MM.1S (cell line): ENCODE data around the gene EFR3B.

Experiments
- EZH2 ChIP-seq: fragments of 300-600 bp; sonication (generic); optimal IDR thresholded peaks from 2 replicates; pipeline ENCODE3; 2017; ENCODE audit warnings: low read depth, mild to moderate bottlenecking, antibody characterized with exemption, low read length, mixed read lengths
- EZH2phosphoT487 ChIP-seq: fragments of 300-600 bp; sonication (generic); IDR thresholded peaks from 2 replicates; pipeline ENCODE4 v1.6.1; 2018; ENCODE audit warnings: antibody characterized with exemption, low read length
- TF ChIP-seq, protein P1 (sequence below): fragments of 300-600 bp; sonication (generic); IDR thresholded peaks from 2 replicates; pipeline ENCODE4 v1.5.1; 2016; ENCODE audit warnings: antibody characterized with exemption, low read length, mixed read lengths

DNA sequence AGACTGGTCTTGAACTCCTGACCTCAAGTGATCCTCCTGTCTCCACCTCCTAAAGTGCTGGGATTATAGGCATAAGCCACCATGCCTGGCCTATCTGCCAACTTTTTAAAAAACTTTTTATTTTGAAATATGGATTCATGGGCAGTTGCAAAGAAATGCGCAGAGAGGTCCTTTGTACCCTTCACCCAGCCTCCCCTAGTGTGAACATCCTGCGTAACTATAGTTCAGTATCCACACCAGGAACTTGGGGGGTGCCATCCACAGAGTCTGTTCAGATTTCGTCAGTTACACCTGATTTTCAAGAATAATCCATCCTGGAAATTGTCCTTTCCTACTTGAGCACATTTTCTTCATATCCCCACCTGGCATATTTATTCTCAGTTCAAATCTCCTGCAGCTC is 33.0 kb downstream of the EFR3B start:
- TF ChIP-seq EZH2 (no peak), EZH2phosphoT487 (no peak)
- TF ChIP-seq, protein P1, sequence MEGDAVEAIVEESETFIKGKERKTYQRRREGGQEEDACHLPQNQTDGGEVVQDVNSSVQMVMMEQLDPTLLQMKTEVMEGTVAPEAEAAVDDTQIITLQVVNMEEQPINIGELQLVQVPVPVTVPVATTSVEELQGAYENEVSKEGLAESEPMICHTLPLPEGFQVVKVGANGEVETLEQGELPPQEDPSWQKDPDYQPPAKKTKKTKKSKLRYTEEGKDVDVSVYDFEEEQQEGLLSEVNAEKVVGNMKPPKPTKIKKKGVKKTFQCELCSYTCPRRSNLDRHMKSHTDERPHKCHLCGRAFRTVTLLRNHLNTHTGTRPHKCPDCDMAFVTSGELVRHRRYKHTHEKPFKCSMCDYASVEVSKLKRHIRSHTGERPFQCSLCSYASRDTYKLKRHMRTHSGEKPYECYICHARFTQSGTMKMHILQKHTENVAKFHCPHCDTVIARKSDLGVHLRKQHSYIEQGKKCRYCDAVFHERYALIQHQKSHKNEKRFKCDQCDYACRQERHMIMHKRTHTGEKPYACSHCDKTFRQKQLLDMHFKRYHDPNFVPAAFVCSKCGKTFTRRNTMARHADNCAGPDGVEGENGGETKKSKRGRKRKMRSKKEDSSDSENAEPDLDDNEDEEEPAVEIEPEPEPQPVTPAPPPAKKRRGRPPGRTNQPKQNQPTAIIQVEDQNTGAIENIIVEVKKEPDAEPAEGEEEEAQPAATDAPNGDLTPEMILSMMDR = no peak
